D721Med (cell line): ENCODE data around the gene CHRNG.

Experiments used
- DNase-seq: peaks from one replicate; pipeline ENCODE4 v3.0.0; 2011; ENCODE audit warnings: low spot score; ENCODE audit not compliant: insufficient read length
- FAIRE-seq: peaks from 2 replicates; lab custom pipeline; 2011; peaks lifted over from hg19 to GRCh38; lab: Jason Lieb, UNC
- TF ChIP-seq, protein P1 (sequence below): IDR thresholded peaks from 2 replicates; pipeline ENCODE4 v1.5.1; 2012; ENCODE audit warnings: mild to moderate bottlenecking, control low read depth; ENCODE audit not compliant: insufficient read depth; ENCODE audit errors: missing control alignments

The CHRNG gene

DNA sequence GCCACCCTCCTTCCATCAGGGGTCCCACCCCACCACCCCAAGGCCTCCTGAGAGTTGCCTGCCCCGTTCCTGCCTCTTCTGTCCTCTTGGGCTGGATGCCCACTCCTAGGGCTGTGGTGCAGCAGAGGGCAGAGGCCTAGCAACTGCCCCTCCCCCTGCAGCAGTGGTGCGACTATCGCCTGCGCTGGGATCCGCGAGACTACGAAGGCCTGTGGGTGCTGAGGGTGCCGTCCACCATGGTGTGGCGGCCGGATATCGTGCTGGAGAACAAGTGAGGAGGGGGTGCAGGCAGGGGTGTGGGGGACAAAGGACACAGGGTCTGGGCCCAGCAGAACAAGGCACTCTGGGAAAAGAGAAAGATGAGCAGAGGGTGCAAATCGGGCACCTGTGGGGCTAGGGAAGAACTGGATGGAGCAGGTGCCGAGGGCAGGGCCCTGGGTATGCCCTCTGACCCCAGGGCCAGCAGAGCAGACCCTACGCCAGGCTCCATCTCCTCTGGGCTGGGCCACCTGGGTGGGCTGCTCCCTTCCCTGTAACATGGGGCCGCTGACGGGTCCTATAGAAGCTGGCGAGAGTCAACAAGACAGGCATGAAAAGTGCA lies 1.0 kb downstream of the CHRNG start:
- TF ChIP-seq, protein P1, sequence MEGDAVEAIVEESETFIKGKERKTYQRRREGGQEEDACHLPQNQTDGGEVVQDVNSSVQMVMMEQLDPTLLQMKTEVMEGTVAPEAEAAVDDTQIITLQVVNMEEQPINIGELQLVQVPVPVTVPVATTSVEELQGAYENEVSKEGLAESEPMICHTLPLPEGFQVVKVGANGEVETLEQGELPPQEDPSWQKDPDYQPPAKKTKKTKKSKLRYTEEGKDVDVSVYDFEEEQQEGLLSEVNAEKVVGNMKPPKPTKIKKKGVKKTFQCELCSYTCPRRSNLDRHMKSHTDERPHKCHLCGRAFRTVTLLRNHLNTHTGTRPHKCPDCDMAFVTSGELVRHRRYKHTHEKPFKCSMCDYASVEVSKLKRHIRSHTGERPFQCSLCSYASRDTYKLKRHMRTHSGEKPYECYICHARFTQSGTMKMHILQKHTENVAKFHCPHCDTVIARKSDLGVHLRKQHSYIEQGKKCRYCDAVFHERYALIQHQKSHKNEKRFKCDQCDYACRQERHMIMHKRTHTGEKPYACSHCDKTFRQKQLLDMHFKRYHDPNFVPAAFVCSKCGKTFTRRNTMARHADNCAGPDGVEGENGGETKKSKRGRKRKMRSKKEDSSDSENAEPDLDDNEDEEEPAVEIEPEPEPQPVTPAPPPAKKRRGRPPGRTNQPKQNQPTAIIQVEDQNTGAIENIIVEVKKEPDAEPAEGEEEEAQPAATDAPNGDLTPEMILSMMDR, result no peak
- DNase-seq (peak; percentile 14), FAIRE-seq (no peak)

DNA sequence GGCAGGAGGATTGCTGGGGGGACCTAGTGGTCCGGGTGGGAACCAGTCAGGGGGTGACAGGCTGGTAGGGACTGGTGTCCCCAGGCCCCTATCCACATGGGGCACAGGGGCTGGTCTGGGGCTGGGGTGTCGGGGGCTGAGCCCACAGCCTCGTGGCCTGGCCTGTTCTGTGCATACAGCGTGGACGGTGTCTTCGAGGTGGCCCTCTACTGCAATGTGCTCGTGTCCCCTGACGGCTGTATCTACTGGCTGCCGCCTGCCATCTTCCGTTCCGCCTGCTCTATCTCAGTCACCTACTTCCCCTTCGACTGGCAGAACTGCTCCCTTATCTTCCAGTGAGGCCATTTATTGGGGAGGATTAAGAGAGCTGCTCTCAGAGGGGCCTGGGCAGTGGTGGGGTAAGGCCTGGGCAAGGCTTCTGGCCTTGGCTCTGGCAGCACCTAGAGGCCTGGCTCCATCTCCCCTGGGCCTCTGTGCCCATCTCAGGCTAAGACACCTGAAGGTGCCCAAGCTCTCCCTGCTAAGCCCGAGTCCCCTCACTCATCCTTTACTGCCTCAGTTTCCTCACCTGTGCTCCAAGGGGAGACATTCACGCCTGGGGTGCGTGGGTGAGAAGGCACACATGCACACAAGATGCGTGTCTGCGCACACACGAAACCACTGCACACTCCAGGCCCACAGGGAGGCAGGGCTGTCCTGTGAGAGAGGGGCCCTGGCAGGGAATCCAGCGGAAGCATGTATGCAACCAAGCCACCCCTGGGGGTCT lies 1.9 kb downstream of the CHRNG start:
- TF ChIP-seq, protein P1, result no peak
- FAIRE-seq, result no peak
- peak; percentile 15 for DNase-seq

DNA sequence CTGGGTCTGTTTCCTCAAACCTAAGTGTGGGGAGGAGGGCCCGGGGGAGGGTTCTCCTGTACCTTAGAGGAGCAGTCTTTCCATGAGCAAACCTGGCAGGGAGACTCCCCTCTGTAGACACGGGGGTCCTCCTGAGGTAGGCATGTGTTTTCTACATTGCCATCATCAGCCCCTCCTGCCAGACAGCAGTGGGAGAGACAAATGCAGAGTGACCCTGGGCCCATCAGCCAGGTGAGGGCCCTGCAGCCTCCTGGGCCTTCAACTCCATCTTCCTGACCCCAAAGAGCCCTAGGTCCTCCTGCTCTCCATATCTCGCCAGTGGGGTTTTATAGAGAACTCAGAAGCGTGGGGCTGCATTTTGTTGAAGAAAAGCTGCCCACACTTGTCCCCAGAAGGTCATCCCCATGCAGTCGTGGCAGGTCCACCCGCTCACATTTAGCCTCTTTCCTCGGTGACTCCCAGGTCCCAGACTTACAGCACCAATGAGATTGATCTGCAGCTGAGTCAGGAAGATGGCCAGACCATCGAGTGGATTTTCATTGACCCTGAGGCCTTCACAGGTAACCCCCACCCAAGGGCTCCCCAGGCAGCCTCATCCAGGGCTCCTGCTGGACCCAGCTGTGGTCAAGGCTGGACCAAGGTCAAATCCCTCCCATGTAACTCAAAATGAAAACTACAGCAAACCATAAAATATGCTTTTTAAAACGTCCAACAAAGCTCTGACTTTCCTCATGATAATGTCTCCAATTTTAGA lies 2.6 kb downstream of the CHRNG start:
- TF ChIP-seq, protein P1, result no peak
- FAIRE-seq, result no peak
- DNase-seq, result peak; percentile 19

DNA sequence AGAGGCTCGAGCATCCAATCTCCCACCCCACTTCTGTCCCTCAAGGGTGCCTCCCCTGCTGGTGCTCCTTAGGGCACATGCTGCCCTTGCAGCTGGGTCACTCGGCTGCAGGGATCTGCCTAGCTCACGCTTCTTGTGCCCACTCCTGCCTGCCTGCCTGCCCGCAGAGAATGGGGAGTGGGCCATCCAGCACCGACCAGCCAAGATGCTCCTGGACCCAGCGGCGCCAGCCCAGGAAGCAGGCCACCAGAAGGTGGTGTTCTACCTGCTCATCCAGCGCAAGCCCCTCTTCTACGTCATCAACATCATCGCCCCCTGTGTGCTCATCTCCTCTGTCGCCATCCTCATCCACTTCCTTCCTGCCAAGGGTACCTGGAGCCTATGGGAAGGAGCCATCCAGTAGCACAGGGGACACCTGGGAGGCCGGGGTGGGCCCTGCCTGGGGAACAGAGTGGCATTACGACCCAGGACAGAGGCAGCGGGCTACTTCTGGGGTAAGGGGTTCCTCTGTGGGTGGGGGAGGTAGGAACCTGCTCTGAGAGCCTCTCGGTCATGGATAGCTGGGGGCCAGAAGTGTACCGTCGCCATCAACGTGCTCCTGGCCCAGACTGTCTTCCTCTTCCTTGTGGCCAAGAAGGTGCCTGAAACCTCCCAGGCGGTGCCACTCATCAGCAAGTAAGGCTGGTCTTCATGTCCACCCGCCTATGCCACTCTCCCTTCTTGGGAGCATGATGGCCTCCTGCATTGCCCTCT lies 3.4 kb downstream of the CHRNG start:
- DNase-seq (no peak), FAIRE-seq (no peak)
- TF ChIP-seq, protein P1, result no peak

DNA sequence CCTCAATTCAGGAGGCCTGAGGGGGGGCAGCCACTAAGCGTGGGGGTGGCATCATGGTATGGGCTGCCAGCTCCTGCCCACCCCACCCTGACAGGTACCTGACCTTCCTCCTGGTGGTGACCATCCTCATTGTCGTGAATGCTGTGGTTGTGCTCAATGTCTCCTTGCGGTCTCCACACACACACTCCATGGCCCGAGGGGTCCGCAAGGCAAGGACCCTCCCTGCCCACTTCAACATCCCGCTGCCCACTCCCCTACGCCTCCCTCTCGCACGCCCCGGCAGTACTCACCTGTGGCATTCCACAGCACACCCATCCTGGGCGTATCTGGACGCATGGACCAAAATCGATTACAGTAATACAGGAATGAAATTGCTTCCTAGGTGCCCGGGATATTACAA lies 4.0 kb downstream of the CHRNG start:
- TF ChIP-seq, protein P1, result no peak
- FAIRE-seq, result no peak

DNA sequence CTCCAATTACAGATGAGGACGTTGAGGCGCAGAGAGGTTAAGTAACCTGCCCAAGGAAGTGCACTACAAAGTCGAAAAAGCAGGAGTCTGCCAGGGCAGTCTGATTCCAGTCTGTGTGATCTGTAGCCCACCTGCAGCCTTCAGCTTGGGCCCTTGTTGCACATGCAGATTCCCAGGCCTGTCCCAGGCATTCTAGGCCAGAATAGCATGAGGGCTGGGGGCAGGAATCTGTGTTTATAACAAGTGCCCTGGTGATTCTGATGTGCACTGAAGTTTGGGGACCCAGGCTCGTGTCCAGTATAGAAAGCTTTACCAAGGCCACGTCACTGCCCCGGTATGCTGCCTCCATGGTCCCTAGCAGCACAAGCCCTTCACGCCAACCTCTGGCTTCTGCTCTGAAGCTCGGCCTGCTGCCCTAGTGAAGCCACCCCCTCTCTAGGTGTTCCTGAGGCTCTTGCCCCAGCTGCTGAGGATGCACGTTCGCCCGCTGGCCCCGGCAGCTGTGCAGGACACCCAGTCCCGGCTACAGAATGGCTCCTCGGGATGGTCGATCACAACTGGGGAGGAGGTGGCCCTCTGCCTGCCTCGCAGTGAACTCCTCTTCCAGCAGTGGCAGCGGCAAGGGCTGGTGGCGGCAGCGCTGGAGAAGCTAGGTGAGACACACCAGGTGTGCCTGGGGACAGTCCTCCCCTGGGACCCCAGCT lies 4.6 kb downstream of the CHRNG start:
- DNase-seq (peak; percentile 12), FAIRE-seq (no peak)
- TF ChIP-seq, protein P1, result no peak

More for the DNA sequence above, 4.0 kb downstream of the CHRNG start:
- peak; percentile 14 for DNase-seq
